ENCODE results near the gene AGAP1. TPM values are rescaled to one million over a fixed set of nuclear protein-coding genes. Genes with fewer than 3 reads are reported as not detected.

Gene AGAP1
- total RNA-seq, 1 donor from 2014 or later = 33.7 TPM

DNA sequence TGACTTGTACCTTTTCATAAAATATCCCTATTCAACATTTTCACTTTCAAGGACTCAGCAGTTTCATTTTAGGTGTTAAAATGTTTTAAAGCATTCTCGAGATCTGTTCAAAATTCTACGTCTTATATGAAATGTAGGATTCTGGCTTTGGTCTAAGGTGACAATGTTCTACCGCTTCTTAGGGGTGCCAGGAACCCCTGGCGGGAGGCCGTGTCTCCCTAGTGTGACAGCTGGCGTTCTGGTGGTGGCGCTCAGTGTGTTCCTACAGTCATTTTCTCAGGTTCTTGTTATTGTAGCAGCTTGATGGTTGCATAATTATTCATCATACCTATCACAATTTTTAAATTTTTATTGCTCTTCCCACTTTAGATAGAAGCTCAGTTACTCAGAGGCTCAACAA is 204.6 kb downstream of the AGAP1 start:
- TF ChIP-seq, protein P1, sequence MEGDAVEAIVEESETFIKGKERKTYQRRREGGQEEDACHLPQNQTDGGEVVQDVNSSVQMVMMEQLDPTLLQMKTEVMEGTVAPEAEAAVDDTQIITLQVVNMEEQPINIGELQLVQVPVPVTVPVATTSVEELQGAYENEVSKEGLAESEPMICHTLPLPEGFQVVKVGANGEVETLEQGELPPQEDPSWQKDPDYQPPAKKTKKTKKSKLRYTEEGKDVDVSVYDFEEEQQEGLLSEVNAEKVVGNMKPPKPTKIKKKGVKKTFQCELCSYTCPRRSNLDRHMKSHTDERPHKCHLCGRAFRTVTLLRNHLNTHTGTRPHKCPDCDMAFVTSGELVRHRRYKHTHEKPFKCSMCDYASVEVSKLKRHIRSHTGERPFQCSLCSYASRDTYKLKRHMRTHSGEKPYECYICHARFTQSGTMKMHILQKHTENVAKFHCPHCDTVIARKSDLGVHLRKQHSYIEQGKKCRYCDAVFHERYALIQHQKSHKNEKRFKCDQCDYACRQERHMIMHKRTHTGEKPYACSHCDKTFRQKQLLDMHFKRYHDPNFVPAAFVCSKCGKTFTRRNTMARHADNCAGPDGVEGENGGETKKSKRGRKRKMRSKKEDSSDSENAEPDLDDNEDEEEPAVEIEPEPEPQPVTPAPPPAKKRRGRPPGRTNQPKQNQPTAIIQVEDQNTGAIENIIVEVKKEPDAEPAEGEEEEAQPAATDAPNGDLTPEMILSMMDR (IDR thresholded peaks at IDR 0.05; ENCODE audit: insufficient read depth, low read length, poor library complexity, severe bottlenecking) = no peak
- Histone ChIP-seq H3K27me3 (ENCODE audit: control insufficient read depth, insufficient read depth, low read length) (no peaks in the 10 kb centered on the region), H3K36me3 (ENCODE audit: control insufficient read depth, insufficient read depth, low read length) (no peaks in the 10 kb centered on the region), H3K4me3 (ENCODE audit: low read depth, low read length) (no peak overlapping the region)
- DNase-seq (ENCODE audit: low read depth) = no peak

DNA sequence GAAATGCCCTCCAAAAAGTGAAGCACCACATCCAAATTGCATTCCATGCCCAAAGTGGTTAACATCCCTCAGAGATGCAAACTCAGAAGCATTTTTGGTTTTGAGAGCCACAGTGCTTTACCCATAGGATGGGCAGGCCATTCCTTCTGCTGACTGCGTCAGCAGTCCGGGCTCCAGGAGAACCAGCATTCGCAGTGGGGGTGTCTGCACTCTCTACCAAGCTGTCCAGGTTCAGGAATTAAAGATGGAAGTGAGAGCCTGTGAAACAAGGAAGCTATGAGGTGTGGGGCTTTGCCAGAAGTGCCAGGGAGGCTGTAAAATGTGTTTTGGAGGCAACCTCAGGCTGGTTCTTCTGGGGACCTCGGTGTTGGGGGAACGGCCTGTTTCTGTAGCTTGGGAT is 205.7 kb downstream of the AGAP1 start:
- H3K36me3 ChIP-seq (ENCODE audit: control insufficient read depth, insufficient read depth, low read length) = no peaks in the 10 kb centered on the region
- no peak for DNase-seq (ENCODE audit: low read depth)
- no peak overlapping the region for H3K4me3 ChIP-seq (ENCODE audit: low read depth, low read length)
- no peaks in the 10 kb centered on the region for H3K27me3 ChIP-seq (ENCODE audit: control insufficient read depth, insufficient read depth, low read length)
- TF ChIP-seq, protein P1 (IDR thresholded peaks at IDR 0.05; ENCODE audit: insufficient read depth, low read length, poor library complexity, severe bottlenecking) = no peak

DNA sequence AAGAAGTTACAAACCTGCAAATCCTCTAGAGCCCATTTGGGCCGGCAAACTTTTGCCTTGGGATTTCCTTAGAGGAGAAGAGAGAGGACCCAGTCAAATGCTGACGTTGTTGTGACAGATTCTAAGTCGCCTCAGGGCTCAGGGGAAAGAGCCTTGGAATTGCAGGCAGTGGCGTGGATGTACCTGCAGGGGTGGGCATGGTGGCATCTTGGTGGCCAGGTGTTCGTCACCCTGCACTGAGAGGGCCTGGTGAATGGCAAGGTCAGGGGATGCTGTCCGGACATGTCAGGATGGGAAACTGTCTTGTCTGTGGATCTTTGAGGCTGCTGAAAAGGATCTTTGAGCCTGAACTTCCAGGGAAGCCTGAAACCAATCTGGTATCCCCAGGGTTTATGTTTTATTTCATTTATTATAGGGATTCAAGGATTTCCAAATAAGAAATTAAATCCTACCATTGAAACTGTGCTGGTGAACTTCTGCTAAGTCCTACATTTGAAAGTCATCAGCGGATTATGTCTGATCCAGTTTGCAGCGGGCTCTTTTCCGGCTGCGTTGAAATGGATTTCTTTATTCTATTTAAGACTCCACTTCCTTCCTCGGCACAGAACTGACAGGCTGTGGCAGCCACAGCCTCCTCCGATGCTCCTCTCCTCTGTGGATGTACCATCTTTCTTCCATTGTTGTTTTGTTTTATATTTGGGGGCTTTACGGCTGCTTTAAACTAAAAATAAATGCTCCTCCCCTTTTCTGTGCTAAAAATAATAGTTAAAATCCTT is 207.6 kb downstream of the AGAP1 start:
- TF ChIP-seq, protein P1 (IDR thresholded peaks at IDR 0.05; ENCODE audit: insufficient read depth, low read length, poor library complexity, severe bottlenecking) = no peak

DNA sequence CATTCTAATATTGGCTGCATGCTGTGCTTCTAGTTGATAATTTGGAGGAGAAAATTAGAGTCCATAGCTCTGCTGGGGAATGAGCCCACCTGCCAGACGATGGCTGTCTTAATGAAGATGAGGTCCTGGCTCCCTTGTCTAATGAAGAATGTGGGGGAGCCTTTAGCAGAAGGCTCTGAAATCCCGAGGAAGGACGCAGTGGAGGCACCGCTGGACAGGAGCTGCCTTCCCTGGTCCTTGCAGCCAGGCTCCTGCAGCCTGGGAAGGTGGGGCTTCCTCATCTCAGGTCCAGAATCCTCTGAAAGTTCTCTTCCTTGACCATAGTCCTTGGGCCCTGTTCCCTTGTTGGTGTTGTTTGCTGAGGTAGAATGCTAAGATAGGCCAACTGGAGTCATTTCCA is 208.3 kb downstream of the AGAP1 start:
- no peak for DNase-seq (ENCODE audit: low read depth)
- Histone ChIP-seq H3K27me3 (ENCODE audit: control insufficient read depth, insufficient read depth, low read length) (no peaks in the 10 kb centered on the region), H3K36me3 (ENCODE audit: control insufficient read depth, insufficient read depth, low read length) (no peaks in the 10 kb centered on the region), H3K4me3 (ENCODE audit: low read depth, low read length) (no peak overlapping the region)
- TF ChIP-seq, protein P1 (IDR thresholded peaks at IDR 0.05; ENCODE audit: insufficient read depth, low read length, poor library complexity, severe bottlenecking) = no peak

More for the DNA sequence above, 207.6 kb downstream of the AGAP1 start:
- Histone ChIP-seq H3K27me3 (ENCODE audit: control insufficient read depth, insufficient read depth, low read length) (no peaks in the 10 kb centered on the region), H3K4me3 (ENCODE audit: low read depth, low read length) (no peak overlapping the region), H3K36me3 (ENCODE audit: control insufficient read depth, insufficient read depth, low read length) (no peaks in the 10 kb centered on the region)
- DNase-seq (ENCODE audit: low read depth) = no peak

DNA sequence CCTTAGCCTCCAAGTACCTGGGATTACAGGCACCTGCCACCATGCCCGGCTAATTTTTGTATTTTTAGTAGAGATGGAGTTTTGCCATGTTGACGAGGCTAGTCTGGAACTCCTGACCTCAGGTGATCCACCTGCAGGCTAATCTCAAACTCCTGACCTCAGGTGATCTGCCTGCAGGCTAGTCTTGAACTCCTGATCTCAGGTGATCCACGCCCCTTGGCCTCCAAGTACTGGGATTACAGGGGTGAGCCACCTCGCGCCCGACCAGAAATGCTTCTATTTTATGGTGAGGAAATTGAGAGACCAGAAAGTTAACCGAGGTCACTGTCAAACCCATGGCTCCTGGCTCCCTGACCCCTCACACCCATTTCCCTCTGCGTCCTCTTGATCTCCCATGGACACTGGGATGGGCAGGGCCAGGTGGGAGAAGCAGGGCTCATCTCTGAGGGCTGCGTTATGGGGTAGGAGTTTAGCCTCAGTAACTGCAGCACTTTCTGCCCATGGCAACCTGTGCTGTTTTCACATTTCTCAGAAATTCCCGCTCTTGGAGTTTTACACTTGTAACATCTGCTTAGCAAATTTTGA is 210.0 kb downstream of the AGAP1 start:
- Histone ChIP-seq H3K27me3 (ENCODE audit: control insufficient read depth, insufficient read depth, low read length) (no peaks in the 10 kb centered on the region), H3K4me3 (ENCODE audit: low read depth, low read length) (no peak overlapping the region), H3K36me3 (ENCODE audit: control insufficient read depth, insufficient read depth, low read length) (no peaks in the 10 kb centered on the region)
- TF ChIP-seq, protein P1 (IDR thresholded peaks at IDR 0.05; ENCODE audit: insufficient read depth, low read length, poor library complexity, severe bottlenecking) = no peak
- DNase-seq (ENCODE audit: low read depth) = no peak
